Keratinocyte (primary cell): Measurements from ENCODE around the gene TXLNG. TPM values are rescaled to one million over a fixed set of nuclear protein-coding genes. Genes with fewer than 3 reads are reported as not detected.

Experiments
- DNase-seq: peaks from one replicate; pipeline ENCODE4 v3.0.0-alpha.2; 2011; ENCODE audit warnings: low read depth, missing footprints, low spot score
- FAIRE-seq: peaks from 2 replicates; lab custom pipeline; 2011; peaks lifted over from hg19 to GRCh38; lab: Jason Lieb, UNC
- H2AFZ ChIP-seq: 2 replicates; pipeline ENCODE4 v1.6.0; 2012; ENCODE audit warnings: low read length, control low read depth, inconsistent platforms; ENCODE audit not compliant: control insufficient read depth
- H3K27ac ChIP-seq: 2 replicates; pipeline ENCODE4 v1.5.1; 2011; ENCODE audit warnings: low read length; ENCODE audit not compliant: control insufficient read depth, insufficient read depth
- H3K27me3 ChIP-seq: 3 replicates; pipeline ENCODE4 v1.6.0; 2011; ENCODE audit warnings: low read length; ENCODE audit not compliant: control insufficient read depth, insufficient read depth; ENCODE audit errors: extremely low read depth
- H3K36me3 ChIP-seq, 2 experiments: 2 replicates in 1 of 2; 3 replicates in 1 of 2; pipeline ENCODE4 v1.5.1; 2011; ENCODE audit warnings: low read length in 2 of 2, mild to moderate bottlenecking in 1 of 2; ENCODE audit not compliant: control insufficient read depth in 2 of 2, insufficient read depth in 2 of 2; ENCODE audit errors: extremely low read depth in 1 of 2
- H3K4me1 ChIP-seq: 3 replicates; pipeline ENCODE4 v1.5.1; 2011; ENCODE audit warnings: low read length; ENCODE audit not compliant: control insufficient read depth, insufficient read depth; ENCODE audit errors: extremely low read depth
- H3K4me2 ChIP-seq: 3 replicates; pipeline ENCODE4 v1.6.0; 2011; ENCODE audit warnings: low read depth, low read length; ENCODE audit not compliant: control insufficient read depth, insufficient read depth; ENCODE audit errors: extremely low read depth
- H3K4me3 ChIP-seq, 3 experiments: fragments of 200-600 bp in 1 of 3; sonication (generic) in 1 of 3; 2 replicates in 2 of 3; 3 replicates in 1 of 3; pipeline ENCODE4 v1.5.1; 2011 to 2016; ENCODE audit warnings: low read length in 3 of 3, mild to moderate bottlenecking in 3 of 3, control low read depth in 2 of 3, inconsistent platforms in 1 of 3, low read depth in 1 of 3, mixed read lengths in 1 of 3, mixed run types in 1 of 3, moderate library complexity in 1 of 3; ENCODE audit not compliant: control insufficient read depth in 2 of 3, insufficient read depth in 2 of 3; ENCODE audit errors: extremely low read depth in 1 of 3
- H3K79me2 ChIP-seq: 2 replicates; pipeline ENCODE4 v1.6.0; 2012; ENCODE audit warnings: low read length; ENCODE audit not compliant: control insufficient read depth, insufficient read depth
- H3K9ac ChIP-seq: 3 replicates; pipeline ENCODE4 v1.6.0; 2011; ENCODE audit warnings: low read length; ENCODE audit not compliant: control insufficient read depth, insufficient read depth; ENCODE audit errors: extremely low read depth
- H3K9me1 ChIP-seq: 3 replicates; pipeline ENCODE4 v1.6.0; 2011; ENCODE audit warnings: low read length; ENCODE audit not compliant: control insufficient read depth, insufficient read depth; ENCODE audit errors: extremely low read depth
- H3K9me3 ChIP-seq: 2 replicates; pipeline ENCODE4 v1.5.1; 2012; ENCODE audit warnings: low read depth, low read length; ENCODE audit not compliant: control insufficient read depth
- H4K20me1 ChIP-seq: 3 replicates; pipeline ENCODE4 v1.6.0; 2011; ENCODE audit warnings: low read length; ENCODE audit not compliant: control insufficient read depth, insufficient read depth; ENCODE audit errors: extremely low read depth
- CTCF ChIP-seq, 3 experiments: IDR thresholded peaks in 1 of 3; conservative IDR thresholded peaks in 1 of 3; optimal IDR thresholded peaks in 1 of 3; 2 replicates in 2 of 3; 3 replicates in 1 of 3; pipeline versions ENCODE3 to v1.5.1; 2011; ENCODE audit warnings: low read length in 3 of 3, mild to moderate bottlenecking in 3 of 3, moderate library complexity in 2 of 3, control low read depth in 1 of 3, inconsistent platforms in 1 of 3; ENCODE audit not compliant: insufficient read depth in 2 of 3; ENCODE audit errors: extremely low read depth in 1 of 3
- EZH2 ChIP-seq: IDR thresholded peaks from one replicate; pipeline ENCODE4 v1.6.1; 2012; ENCODE audit warnings: inconsistent platforms, mild to moderate bottlenecking, low read length, moderate library complexity
- dilution Hi-C: fragments of 300-500 bp; cut with MboI; formaldehyde crosslinking; loops from one replicate; pipeline ENCODE4 v1.7.0; 2020; ENCODE audit warnings: low sequenced_read_pairs; ENCODE audit not compliant: extremely low pct_ligation_motif_present
- polyA plus RNA-seq, 5 experiments: library from polyadenylated mRNA; depleted of rRNA in 3 of 5; stranded (reverse) in 3 of 5; stranded (forward) in 1 of 5; unstranded in 1 of 5; fragments of >200 nt; gene quantifications; 1 replicate in 1 of 5; 2 replicates in 3 of 5; 3 replicates in 1 of 5; pipeline versions ENCODE4 v1.2.1 to v1.2.3, GENCODE V29; 2011 to 2012; ENCODE audit warnings: missing spikeins in 2 of 5, low read depth in 1 of 5, low replicate concordance in 1 of 5

TXLNG gene
- polyA plus RNA-seq, 1 donor (not counting 4 experiments of a cell fraction or from before 2014, with no cell fraction given), result 38.5 TPM

GRCh38 chrX:16748425-16748824 is 37.8 kb upstream of the TXLNG start:
- H3K9me3 ChIP-seq, result no peaks in the 10 kb centered on the region
- H3K4me2 ChIP-seq, result no peak overlapping the region
- H3K79me2 ChIP-seq, result no peaks in the 10 kb centered on the region
- no peak for TF ChIP-seq CTCF (optimal IDR thresholded peaks at IDR 0.05 in 1 of 3, IDR thresholded peaks at IDR 0.05 in 1 of 3, conservative IDR thresholded peaks at IDR 0.05 in 1 of 3; ENCODE audit: extremely low read depth in 1 of 3, insufficient read depth in 2 of 3, low read length in 3 of 3)
- TF ChIP-seq EZH2, result no peak
- no peak overlapping the region for H3K4me3 ChIP-seq
- FAIRE-seq (no peak), DNase-seq (no peak)
- peaks cover 11% of the 10 kb centered on the region for H3K4me1 ChIP-seq
- H3K9me1 ChIP-seq, result no peaks in the 10 kb centered on the region
- no peaks in the 10 kb centered on the region for H3K27me3 ChIP-seq
- dilution Hi-C loops, result no loop called here
- no peak overlapping the region for H2AFZ ChIP-seq
- H3K36me3 ChIP-seq, result peaks cover 22 to 27% of the 10 kb centered on the region in 2 experiments
- H3K9ac ChIP-seq, result no peak overlapping the region
- no peaks in the 10 kb centered on the region for H4K20me1 ChIP-seq
- no peak overlapping the region for H3K27ac ChIP-seq

GRCh38 chrX:16750136-16750535 is 36.1 kb upstream of the TXLNG start:
- no peaks in the 10 kb centered on the region for H4K20me1 ChIP-seq
- no peak overlapping the region for H3K4me2 ChIP-seq
- peaks cover 17 to 23% of the 10 kb centered on the region in 2 experiments for H3K36me3 ChIP-seq
- TF ChIP-seq CTCF (optimal IDR thresholded peaks at IDR 0.05 in 1 of 3, IDR thresholded peaks at IDR 0.05 in 1 of 3, conservative IDR thresholded peaks at IDR 0.05 in 1 of 3; ENCODE audit: extremely low read depth in 1 of 3, insufficient read depth in 2 of 3, low read length in 3 of 3) (no peak), EZH2 (no peak)
- no peak overlapping the region for H2AFZ ChIP-seq
- no peaks in the 10 kb centered on the region for H3K4me1 ChIP-seq
- dilution Hi-C loops, result no loop called here
- no peaks in the 10 kb centered on the region for H3K9me3 ChIP-seq
- H3K79me2 ChIP-seq, result no peaks in the 10 kb centered on the region
- no peaks in the 10 kb centered on the region for H3K9me1 ChIP-seq
- FAIRE-seq (no peak), DNase-seq (no peak)
- no peaks in the 10 kb centered on the region for H3K27me3 ChIP-seq
- no peak overlapping the region for H3K27ac ChIP-seq
- H3K9ac ChIP-seq, result no peak overlapping the region
- no peak overlapping the region for H3K4me3 ChIP-seq
